ENCODE measurements around the gene CISH. TPM values are rescaled to one million over a fixed set of nuclear protein-coding genes. Genes with fewer than 3 reads are reported as not detected.

The CISH gene
- total RNA-seq, 2 donors from 2014 or later: 5.1 to 7.6 TPM

GRCh38 chr3:50564321-50564720 lies 47.3 kb downstream of the CISH start:
- Histone ChIP-seq H3K9me3 (no peaks in the 10 kb centered on the region), H3K4me1 (replicated peaks) (peaks cover 3% of the 10 kb centered on the region), H3K27ac (no peak overlapping the region), H3K27me3 (replicated peaks; ENCODE audit: insufficient read depth) (no peaks in the 10 kb centered on the region), H3K36me3 (no peaks in the 10 kb centered on the region), H3K4me3 (no peak overlapping the region)
- no peak for TF ChIP-seq CTCF (IDR thresholded peaks at IDR 0.05)
- TF ChIP-seq POLR2AphosphoS5 (IDR thresholded peaks at IDR 0.05): no peak
- no peak for TF ChIP-seq POLR2A (IDR thresholded peaks at IDR 0.05)
- WGBS: 86% methylated on average over 1 of the region's 1 CpG
- intact Hi-C loops (cut with DNase I): no loop called here
- no peak for DNase-seq (ENCODE audit: low spot score)

- Histone ChIP-seq H3K27ac (no peak overlapping the region), H3K9me3 (no peaks in the 10 kb centered on the region), H3K27me3 (replicated peaks; ENCODE audit: insufficient read depth) (no peaks in the 10 kb centered on the region), H3K36me3 (no peaks in the 10 kb centered on the region), H3K4me3 (no peak overlapping the region), H3K4me1 (replicated peaks) (peaks cover 3% of the 10 kb centered on the region)
- TF ChIP-seq POLR2AphosphoS5 (IDR thresholded peaks at IDR 0.05): no peak
- no peak for TF ChIP-seq CTCF (IDR thresholded peaks at IDR 0.05)
- TF ChIP-seq POLR2A (IDR thresholded peaks at IDR 0.05): no peak
- no peak for DNase-seq (ENCODE audit: low spot score)
- intact Hi-C loops (cut with DNase I): no loop called here
- WGBS: 89% methylated on average over 2 of the region's 2 CpGs
These were observed 47.7 kb downstream of the CISH start for GRCh38 chr3:50563867-50564266.

- TF ChIP-seq POLR2A (IDR thresholded peaks at IDR 0.05) (no peak), POLR2AphosphoS5 (IDR thresholded peaks at IDR 0.05) (no peak), CTCF (IDR thresholded peaks at IDR 0.05) (no peak)
- intact Hi-C loops (cut with DNase I): no loop called here
- no peak overlapping the region for H3K4me3 ChIP-seq
- DNase-seq (ENCODE audit: low spot score): no peak
- 67% methylated on average over 2 of the region's 2 CpGs for WGBS
- no peak overlapping the region for H3K27ac ChIP-seq
- peaks cover 3% of the 10 kb centered on the region for H3K4me1 ChIP-seq (replicated peaks)
- no peaks in the 10 kb centered on the region for H3K36me3 ChIP-seq
- no peaks in the 10 kb centered on the region for H3K27me3 ChIP-seq (replicated peaks; ENCODE audit: insufficient read depth)
- H3K9me3 ChIP-seq: no peaks in the 10 kb centered on the region
These were observed 48.7 kb downstream of the CISH start for GRCh38 chr3:50562861-50563260.

GRCh38 chr3:50559702-50560101 lies 51.9 kb downstream of the CISH start:
- Histone ChIP-seq H3K27me3 (replicated peaks; ENCODE audit: insufficient read depth) (no peaks in the 10 kb centered on the region), H3K9me3 (no peaks in the 10 kb centered on the region), H3K36me3 (no peaks in the 10 kb centered on the region), H3K4me1 (replicated peaks) (no peaks in the 10 kb centered on the region), H3K4me3 (no peak overlapping the region), H3K27ac (no peak overlapping the region)
- intact Hi-C loops (cut with DNase I): no loop called here
- DNase-seq (ENCODE audit: low spot score): no peak
- TF ChIP-seq POLR2A (IDR thresholded peaks at IDR 0.05) (no peak), POLR2AphosphoS5 (IDR thresholded peaks at IDR 0.05) (no peak), CTCF (IDR thresholded peaks at IDR 0.05) (no peak)

GRCh38 chr3:50557915-50558314 lies 53.7 kb downstream of the CISH start:
- Histone ChIP-seq H3K36me3 (no peaks in the 10 kb centered on the region), H3K4me3 (no peak overlapping the region), H3K4me1 (replicated peaks) (no peaks in the 10 kb centered on the region), H3K27me3 (replicated peaks; ENCODE audit: insufficient read depth) (no peaks in the 10 kb centered on the region), H3K9me3 (no peaks in the 10 kb centered on the region), H3K27ac (no peak overlapping the region)
- TF ChIP-seq CTCF (IDR thresholded peaks at IDR 0.05): no peak
- TF ChIP-seq POLR2AphosphoS5 (IDR thresholded peaks at IDR 0.05): no peak
- TF ChIP-seq POLR2A (IDR thresholded peaks at IDR 0.05): no peak
- 62% methylated on average over 7 of the region's 7 CpGs for WGBS
- DNase-seq (ENCODE audit: low spot score): no peak
- intact Hi-C loops (cut with DNase I): no loop called here
